Naive thymus-derived CD4-positive, alpha-beta T cell (primary cell): ENCODE measurements around the gene SART1. TPM values are rescaled to one million over a fixed set of nuclear protein-coding genes. Genes with fewer than 3 reads are reported as not detected.

Source experiments
- polyA plus RNA-seq, 2 donors: library from polyadenylated mRNA; unstranded; fragments of 300-500 nt; fragmentation: Illumina TruSeq; gene quantifications; one replicate each; pipeline ENCODE4 v1.2.3, GENCODE V29; 2021
- total RNA-seq, 6 experiments: library from RNA in 5 of 6; stranded (reverse) in 5 of 6; gene quantifications; 1 replicate in 5 of 6; 2 replicates in 1 of 6; pipeline ENCODE4 v1.2.3 and lab custom pipeline; 2021 to 2026

Gene SART1
- total and polyA plus RNA-seq, 7 experiments from 2014 or later = 27.9 to 102 (median 90.0) TPM

Other genes with a start within 250 kb of the SART1 start
- gene KAT5, start 249.5 kb upstream of the SART1 start, total RNA-seq = 100 to 1,000 TPM in 4 of 5 experiments, 10 to 100 TPM in 1; 68.6 to 133 (median 113) TPM
- gene KAT5, start 249.5 kb upstream of the SART1 start, polyA plus RNA-seq = 10 to 100 TPM; 36.8 to 56.8 TPM
- 10 to 100 TPM; 41.8 to 94.0 (median 82.0) TPM for gene RNASEH2C, start 240.9 kb upstream of the SART1 start, total RNA-seq
- 10 to 100 TPM; 40.2 to 80.3 TPM for gene RNASEH2C, start 240.9 kb upstream of the SART1 start, polyA plus RNA-seq
- 10 to 100 TPM; 21.5 to 31.0 (median 23.5) TPM for gene AP5B1, start 180.8 kb upstream of the SART1 start, total RNA-seq
- gene AP5B1, start 180.8 kb upstream of the SART1 start, polyA plus RNA-seq = 10 to 100 TPM in 1 of 2 donors, 1 to 10 TPM in 1; 8.8 to 19.2 TPM
- gene OVOL1, start 174.7 kb upstream of the SART1 start, total RNA-seq = not detected
- gene OVOL1, start 174.7 kb upstream of the SART1 start, polyA plus RNA-seq = not detected
- gene SNX32, start 127.8 kb upstream of the SART1 start, total RNA-seq = 1 to 10 TPM in 3 of 5 experiments, under 1 TPM in 2; 0.81 to 2.0 (median 1.1) TPM
- gene SNX32, start 127.8 kb upstream of the SART1 start, polyA plus RNA-seq = under 1 TPM; 0.38 to 0.60 TPM
- 1,000 to 10,000 TPM in 1 of 5 experiments, 100 to 1,000 TPM in 4; 403 to 1,550 (median 533) TPM for gene CFL1, start 103.6 kb upstream of the SART1 start, total RNA-seq
- 1,000 to 10,000 TPM; 2,039 to 2,314 TPM for gene CFL1, start 103.6 kb upstream of the SART1 start, polyA plus RNA-seq
- gene MUS81, start 101.3 kb upstream of the SART1 start, total RNA-seq = 100 to 1,000 TPM in 2 of 5 experiments, 10 to 100 TPM in 3; 51.8 to 117 (median 97.7) TPM
- gene MUS81, start 101.3 kb upstream of the SART1 start, polyA plus RNA-seq = 10 to 100 TPM; 18.3 to 33.0 TPM
- 10 to 100 TPM in 3 of 5 experiments, 1 to 10 TPM in 2; 5.9 to 16.0 (median 12.7) TPM for gene EFEMP2, start 88.9 kb upstream of the SART1 start, total RNA-seq
- under 1 TPM; 0.40 to 0.60 TPM for gene EFEMP2, start 88.9 kb upstream of the SART1 start, polyA plus RNA-seq
- gene CTSW, start 81.9 kb upstream of the SART1 start, total RNA-seq = 100 to 1,000 TPM in 1 of 5 experiments, 10 to 100 TPM in 4; 24.9 to 148 (median 29.3) TPM
- 10 to 100 TPM; 31.7 to 58.7 TPM for gene CTSW, start 81.9 kb upstream of the SART1 start, polyA plus RNA-seq
- 10 to 100 TPM; 25.9 to 72.1 (median 43.4) TPM for gene FIBP, start 73.3 kb upstream of the SART1 start, total RNA-seq
- gene FIBP, start 73.3 kb upstream of the SART1 start, polyA plus RNA-seq = 10 to 100 TPM; 60.0 to 78.3 TPM
- 10 to 100 TPM; 21.1 to 52.1 (median 23.6) TPM for gene CCDC85B, start 71.1 kb upstream of the SART1 start, total RNA-seq
- 10 to 100 TPM; 59.0 to 85.0 TPM for gene CCDC85B, start 71.1 kb upstream of the SART1 start, polyA plus RNA-seq
- 10 to 100 TPM in 1 of 5 experiments, 1 to 10 TPM in 2, not detected in 2; 2.8 to 25.7 (median 4.0) TPM for gene FOSL1, start 61.3 kb upstream of the SART1 start, total RNA-seq
- not detected for gene FOSL1, start 61.3 kb upstream of the SART1 start, polyA plus RNA-seq
- gene C11orf68, start 42.7 kb upstream of the SART1 start, total RNA-seq = 10 to 100 TPM; 18.5 to 62.2 (median 40.4) TPM
- 100 to 1,000 TPM in 1 of 2 donors, 10 to 100 TPM in 1; 74.1 to 104 TPM for gene C11orf68, start 42.7 kb upstream of the SART1 start, polyA plus RNA-seq
- gene DRAP1, start 42.3 kb upstream of the SART1 start, total RNA-seq = 100 to 1,000 TPM in 1 of 5 experiments, 10 to 100 TPM in 4; 72.6 to 166 (median 81.9) TPM
- 10 to 100 TPM; 87.7 to 89.3 TPM for gene DRAP1, start 42.3 kb upstream of the SART1 start, polyA plus RNA-seq
- gene TSGA10IP, start 16.3 kb upstream of the SART1 start, total RNA-seq = under 1 TPM in 1 of 5 experiments, not detected in 4; 0.64 TPM
- gene TSGA10IP, start 16.3 kb upstream of the SART1 start, polyA plus RNA-seq = not detected
- 100 to 1,000 TPM in 1 of 5 experiments, 10 to 100 TPM in 4; 49.9 to 114 (median 66.7) TPM for gene EIF1AD, start 40.4 kb downstream of the SART1 start, total RNA-seq
- gene EIF1AD, start 40.4 kb downstream of the SART1 start, polyA plus RNA-seq = 10 to 100 TPM; 17.7 to 25.3 TPM
- 100 to 1,000 TPM in 2 of 5 experiments, 10 to 100 TPM in 3; 54.5 to 234 (median 99.4) TPM for gene BANF1, start 40.8 kb downstream of the SART1 start, total RNA-seq
- 100 to 1,000 TPM; 192 to 203 TPM for gene BANF1, start 40.8 kb downstream of the SART1 start, polyA plus RNA-seq
- under 1 TPM in 1 of 5 experiments, not detected in 4; 0.42 TPM for gene CST6, start 50.3 kb downstream of the SART1 start, total RNA-seq
- not detected for gene CST6, start 50.3 kb downstream of the SART1 start, polyA plus RNA-seq
- gene CATSPER1, start 64.7 kb downstream of the SART1 start, total RNA-seq = 1 to 10 TPM in 2 of 5 experiments, not detected in 3; 1.4 to 4.2 TPM
- gene CATSPER1, start 64.7 kb downstream of the SART1 start, polyA plus RNA-seq = not detected
- not detected for gene GAL3ST3, start 87.4 kb downstream of the SART1 start, total RNA-seq
- gene GAL3ST3, start 87.4 kb downstream of the SART1 start, polyA plus RNA-seq = not detected
- 100 to 1,000 TPM; 163 to 248 (median 206) TPM for gene SF3B2, start 90.6 kb downstream of the SART1 start, total RNA-seq
- gene SF3B2, start 90.6 kb downstream of the SART1 start, polyA plus RNA-seq = 100 to 1,000 TPM in 1 of 2 donors, 10 to 100 TPM in 1; 81.8 to 140 TPM
- 100 to 1,000 TPM; 100 to 314 (median 252) TPM for gene PACS1, start 108.5 kb downstream of the SART1 start, total RNA-seq
- 100 to 1,000 TPM in 1 of 2 donors, 10 to 100 TPM in 1; 48.0 to 116 TPM for gene PACS1, start 108.5 kb downstream of the SART1 start, polyA plus RNA-seq